SK-N-SH (cell line): ENCODE measurements around the gene IL17B. TPM values are rescaled to one million over a fixed set of nuclear protein-coding genes. Genes with fewer than 3 reads are reported as not detected.

ENCODE experiments used
- CTCF ChIA-PET: fragments of 300-600, 350-600 bp; formaldehyde crosslinking; extraction: SDS; loops from one replicate; lab custom pipeline; 2021; lab: Yijun Ruan, JAX
- POLR2A ChIA-PET: fragments of 350-600 bp; sonication (Branson Sonifier 250); formaldehyde crosslinking; extraction: SDS; loops from one replicate; lab custom pipeline; 2020; ENCODE audit warnings: antibody characterized with exemption, inconsistent platforms; lab: Yijun Ruan, JAX
- DNase-seq: peaks from one replicate; pipeline ENCODE4 v3.0.0; 2012
- H2AFZ ChIP-seq: fragments of 200-600 bp; sonication (generic); 2 replicates; pipeline ENCODE4 v1.8.1; 2016; ENCODE audit warnings: antibody characterized with exemption, mild to moderate bottlenecking, low read depth
- H3F3A ChIP-seq: fragments of 200-600 bp; sonication (generic); replicated peaks from 2 replicates; pipeline ENCODE3; 2016; ENCODE audit warnings: antibody characterized with exemption, mild to moderate bottlenecking; ENCODE audit not compliant: insufficient read depth
- H3K27ac ChIP-seq, 2 experiments: fragments of 200-500 bp in 1 of 2; fragments of 200-600 bp in 1 of 2; sonication (Bioruptor generic) in 1 of 2; sonication (generic), shearing (Covaris generic) in 1 of 2; 2 replicates each; pipeline versions ENCODE4 v1.5.1 to v1.6.1; 2014 to 2016; ENCODE audit warnings: low read depth in 2 of 2, inconsistent platforms in 1 of 2, low read length in 1 of 2, mild to moderate bottlenecking in 1 of 2, mixed read lengths in 1 of 2
- H3K27me3 ChIP-seq: fragments of 200-600 bp; sonication (generic), shearing (Covaris generic); 2 replicates; pipeline ENCODE4 v1.6.1; 2016; ENCODE audit warnings: mixed run types; ENCODE audit not compliant: insufficient read depth
- H3K36me3 ChIP-seq, 2 experiments: fragments of 200-500 bp in 1 of 2; fragments of 200-600 bp in 1 of 2; sonication (Bioruptor generic) in 1 of 2; sonication (generic) in 1 of 2; replicated peaks in 1 of 2; 2 replicates each; pipeline versions ENCODE3 to v1.5.1; 2014 to 2016; ENCODE audit warnings: low read length in 1 of 2, mild to moderate bottlenecking in 1 of 2; ENCODE audit not compliant: insufficient read depth in 2 of 2, control insufficient read depth in 1 of 2
- H3K4me1 ChIP-seq, 2 experiments: fragments of 200-500 bp in 1 of 2; fragments of 200-600 bp in 1 of 2; sonication (Bioruptor generic) in 1 of 2; sonication (generic), shearing (Covaris generic) in 1 of 2; 2 replicates each; pipeline versions ENCODE4 v1.5.1 to v1.6.1; 2014 to 2016; ENCODE audit warnings: low read depth in 1 of 2, low read length in 1 of 2, mixed run types in 1 of 2; ENCODE audit not compliant: insufficient read depth in 2 of 2, control insufficient read depth in 1 of 2
- H3K4me2 ChIP-seq: fragments of 200-600 bp; sonication (generic), shearing (Covaris generic); 2 replicates; pipeline ENCODE4 v1.6.1; 2017; ENCODE audit warnings: mixed run types
- H3K4me3 ChIP-seq, 2 experiments: fragments of 200-500 bp in 1 of 2; fragments of 200-600 bp in 1 of 2; sonication (Bioruptor generic) in 1 of 2; sonication (generic), shearing (Covaris generic) in 1 of 2; 2 replicates each; pipeline versions ENCODE4 v1.5.1 to v1.8.1; 2014 to 2016; ENCODE audit warnings: low read depth in 2 of 2, inconsistent platforms in 1 of 2, low read length in 1 of 2, mild to moderate bottlenecking in 1 of 2, mixed read lengths in 1 of 2, moderate library complexity in 1 of 2
- H3K79me2 ChIP-seq: fragments of 200-600 bp; sonication (generic); 2 replicates; pipeline ENCODE4 v1.8.1; 2017; ENCODE audit warnings: mild to moderate bottlenecking; ENCODE audit not compliant: insufficient read depth
- H3K9ac ChIP-seq: fragments of 200-600 bp; sonication (generic); 2 replicates; pipeline ENCODE4 v1.6.1; 2017; ENCODE audit warnings: mixed run types
- H3K9me2 ChIP-seq: fragments of 200-600 bp; sonication (generic); 2 replicates; pipeline ENCODE4 v1.6.1; 2017; ENCODE audit warnings: mixed run types
- H3K9me3 ChIP-seq: fragments of 200-600 bp; sonication (generic); 2 replicates; pipeline ENCODE4 v1.6.1; 2017; ENCODE audit warnings: mixed run types, mild to moderate bottlenecking, moderate library complexity
- H4K20me1 ChIP-seq: fragments of 200-600 bp; sonication (generic); 2 replicates; pipeline ENCODE4 v1.6.1; 2017; ENCODE audit warnings: mild to moderate bottlenecking, mixed run types; ENCODE audit not compliant: insufficient read depth
- ELF1 ChIP-seq: IDR thresholded peaks from 2 replicates; pipeline ENCODE4 v1.4.0; 2012
- EP300 ChIP-seq, 2 experiments: IDR thresholded peaks; 2 replicates each; pipeline versions ENCODE4 v1.4.0 to v1.6.1; 2012; ENCODE audit warnings: borderline replicate concordance in 1 of 2, low read depth in 1 of 2, low read length in 1 of 2
- FOXJ3 ChIP-seq: sonication (generic); formaldehyde crosslinking; IDR thresholded peaks from 2 replicates; pipeline ENCODE4 v1.5.1; 2020; ENCODE audit warnings: mild to moderate bottlenecking, missing genetic modification reagents
- GABPA ChIP-seq: IDR thresholded peaks from 2 replicates; pipeline ENCODE4 v1.4.0; 2012; ENCODE audit warnings: low read depth, mild to moderate bottlenecking
- GATA2 ChIP-seq: sonication (generic); formaldehyde crosslinking; IDR thresholded peaks from 2 replicates; pipeline ENCODE4 v1.5.0; 2020; ENCODE audit warnings: mild to moderate bottlenecking, missing genetic modification reagents
- MEF2A ChIP-seq: IDR thresholded peaks from 2 replicates; pipeline ENCODE4 v1.4.0; 2012; ENCODE audit warnings: low read depth, borderline replicate concordance
- NFIC ChIP-seq: IDR thresholded peaks from 2 replicates; pipeline ENCODE4 v1.4.0; 2012; ENCODE audit warnings: borderline replicate concordance
- NRF1 ChIP-seq: IDR thresholded peaks from 2 replicates; pipeline ENCODE4 v1.6.1; 2012; ENCODE audit warnings: low read depth, mild to moderate bottlenecking, low read length
- RAD21 ChIP-seq: IDR thresholded peaks from 2 replicates; pipeline ENCODE4 v1.6.1; 2012; ENCODE audit warnings: mild to moderate bottlenecking, low read length
- RCOR1 ChIP-seq: fragments of 150-350 bp; IDR thresholded peaks from 2 replicates; pipeline ENCODE4 v1.6.1; 2017; ENCODE audit warnings: antibody characterized with exemption, low read length
- RFX5 ChIP-seq: IDR thresholded peaks from 2 replicates; pipeline ENCODE4 v1.6.1; 2012; ENCODE audit warnings: mild to moderate bottlenecking, improper control_type of control experiment, low read length
- SMC3 ChIP-seq: IDR thresholded peaks from 2 replicates; pipeline ENCODE4 v1.6.1; 2012; ENCODE audit warnings: low read depth, low read length, improper control_type of control experiment
- TAF1 ChIP-seq: IDR thresholded peaks from 2 replicates; pipeline ENCODE4 v1.6.1; 2012; ENCODE audit warnings: low read depth, mild to moderate bottlenecking, low read length, moderate library complexity, borderline replicate concordance
- TCF12 ChIP-seq: IDR thresholded peaks from 2 replicates; pipeline ENCODE4 v1.4.0; 2012
- WGBS: methylation state at CpG from one replicate; pipeline ENCODE4 v1.1.6; 2017; ENCODE audit warnings: low lambda C conversion rate; 5-methylcytosine and 5-hydroxymethylcytosine counted together
- polyA plus RNA-seq, 3 experiments: library from polyadenylated mRNA; depleted of rRNA; stranded (reverse); fragments of >200 nt; gene quantifications; 2 replicates each; pipeline ENCODE4 v1.2.3, GENCODE V29; 2012
- TF ChIP-seq, protein P1 (sequence below): IDR thresholded peaks from 2 replicates; pipeline ENCODE4 v1.4.0; 2012; ENCODE audit warnings: low read depth, borderline replicate concordance
- TF ChIP-seq, protein P2 (sequence below): fragments of 150-350 bp; IDR thresholded peaks from 2 replicates; pipeline ENCODE4 v1.6.1; 2016; ENCODE audit warnings: mild to moderate bottlenecking, low read depth, low read length
- TF ChIP-seq, protein P3 (sequence below): IDR thresholded peaks from 2 replicates; pipeline ENCODE4 v1.6.1; 2012; ENCODE audit warnings: mild to moderate bottlenecking, low read depth, low read length, moderate library complexity

IL17B gene
- polyA plus RNA-seq, 1 of the 3 experiments (the other 2 are of a cell fraction), result 0.16 TPM

DNA sequence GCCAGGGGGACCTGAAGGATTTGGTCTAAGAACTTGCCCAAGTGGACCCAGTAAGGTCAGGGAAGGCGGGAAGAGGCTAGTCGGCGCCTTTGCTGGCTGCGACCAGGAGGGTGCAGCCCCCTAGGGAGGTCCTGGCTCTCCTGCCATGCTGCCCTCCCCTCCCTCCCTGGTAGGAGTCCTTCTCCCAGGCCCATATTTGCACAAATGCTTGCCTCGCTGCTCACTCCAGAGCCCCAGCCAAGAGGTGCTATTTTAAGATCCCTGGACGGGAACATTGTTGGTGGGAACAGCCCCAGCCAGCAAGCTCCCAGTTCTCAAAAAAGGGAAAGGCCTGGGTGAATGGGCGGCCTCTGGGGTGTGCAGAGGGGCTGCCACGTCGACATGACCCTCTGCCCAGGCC lies 4.3 kb upstream of the IL17B start:
- Histone ChIP-seq H4K20me1 (no peaks in the 10 kb centered on the region), H3K4me2 (no peak overlapping the region), H2AFZ (no peak overlapping the region), H3K27ac (peak overlapping the region in 1 of 2 experiments; percentile 11; a peak in 1 of 4 replicates), H3K9me3 (no peaks in the 10 kb centered on the region), H3K36me3 (no peaks in the 10 kb centered on the region), H3F3A (no peaks in the 10 kb centered on the region), H3K27me3 (no peaks in the 10 kb centered on the region), H3K79me2 (no peaks in the 10 kb centered on the region), H3K9ac (no peak overlapping the region), H3K4me3 (no peak overlapping the region), H3K4me1 (peaks cover 0 to 51% of the 10 kb centered on the region in 2 experiments; a peak in 1 of 4 replicates), H3K9me2 (no peaks in the 10 kb centered on the region)
- TF ChIP-seq TAF1, result no peak
- no peak for TF ChIP-seq NFIC
- TF ChIP-seq SMC3, result no peak
- no peak for TF ChIP-seq RCOR1
- no peak for TF ChIP-seq FOXJ3 (CRISPR knock-in tag)
- TF ChIP-seq GABPA, result no peak
- no peak for TF ChIP-seq NRF1
- TF ChIP-seq GATA2 (CRISPR knock-in tag), result no peak
- no peak for TF ChIP-seq MEF2A
- TF ChIP-seq, protein P1, sequence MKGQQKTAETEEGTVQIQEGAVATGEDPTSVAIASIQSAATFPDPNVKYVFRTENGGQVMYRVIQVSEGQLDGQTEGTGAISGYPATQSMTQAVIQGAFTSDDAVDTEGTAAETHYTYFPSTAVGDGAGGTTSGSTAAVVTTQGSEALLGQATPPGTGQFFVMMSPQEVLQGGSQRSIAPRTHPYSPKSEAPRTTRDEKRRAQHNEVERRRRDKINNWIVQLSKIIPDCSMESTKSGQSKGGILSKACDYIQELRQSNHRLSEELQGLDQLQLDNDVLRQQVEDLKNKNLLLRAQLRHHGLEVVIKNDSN, result no peak
- TF ChIP-seq RAD21, result no peak
- no peak for TF ChIP-seq ELF1
- no peak for TF ChIP-seq EP300 (IDR thresholded peaks at IDR 0.05; ENCODE audit: borderline replicate concordance in 1 of 2, low read depth in 1 of 2, low read length in 1 of 2)
- TF ChIP-seq, protein P2, sequence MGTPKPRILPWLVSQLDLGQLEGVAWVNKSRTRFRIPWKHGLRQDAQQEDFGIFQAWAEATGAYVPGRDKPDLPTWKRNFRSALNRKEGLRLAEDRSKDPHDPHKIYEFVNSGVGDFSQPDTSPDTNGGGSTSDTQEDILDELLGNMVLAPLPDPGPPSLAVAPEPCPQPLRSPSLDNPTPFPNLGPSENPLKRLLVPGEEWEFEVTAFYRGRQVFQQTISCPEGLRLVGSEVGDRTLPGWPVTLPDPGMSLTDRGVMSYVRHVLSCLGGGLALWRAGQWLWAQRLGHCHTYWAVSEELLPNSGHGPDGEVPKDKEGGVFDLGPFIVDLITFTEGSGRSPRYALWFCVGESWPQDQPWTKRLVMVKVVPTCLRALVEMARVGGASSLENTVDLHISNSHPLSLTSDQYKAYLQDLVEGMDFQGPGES, result no peak
- TF ChIP-seq TCF12, result no peak
- TF ChIP-seq, protein P3, sequence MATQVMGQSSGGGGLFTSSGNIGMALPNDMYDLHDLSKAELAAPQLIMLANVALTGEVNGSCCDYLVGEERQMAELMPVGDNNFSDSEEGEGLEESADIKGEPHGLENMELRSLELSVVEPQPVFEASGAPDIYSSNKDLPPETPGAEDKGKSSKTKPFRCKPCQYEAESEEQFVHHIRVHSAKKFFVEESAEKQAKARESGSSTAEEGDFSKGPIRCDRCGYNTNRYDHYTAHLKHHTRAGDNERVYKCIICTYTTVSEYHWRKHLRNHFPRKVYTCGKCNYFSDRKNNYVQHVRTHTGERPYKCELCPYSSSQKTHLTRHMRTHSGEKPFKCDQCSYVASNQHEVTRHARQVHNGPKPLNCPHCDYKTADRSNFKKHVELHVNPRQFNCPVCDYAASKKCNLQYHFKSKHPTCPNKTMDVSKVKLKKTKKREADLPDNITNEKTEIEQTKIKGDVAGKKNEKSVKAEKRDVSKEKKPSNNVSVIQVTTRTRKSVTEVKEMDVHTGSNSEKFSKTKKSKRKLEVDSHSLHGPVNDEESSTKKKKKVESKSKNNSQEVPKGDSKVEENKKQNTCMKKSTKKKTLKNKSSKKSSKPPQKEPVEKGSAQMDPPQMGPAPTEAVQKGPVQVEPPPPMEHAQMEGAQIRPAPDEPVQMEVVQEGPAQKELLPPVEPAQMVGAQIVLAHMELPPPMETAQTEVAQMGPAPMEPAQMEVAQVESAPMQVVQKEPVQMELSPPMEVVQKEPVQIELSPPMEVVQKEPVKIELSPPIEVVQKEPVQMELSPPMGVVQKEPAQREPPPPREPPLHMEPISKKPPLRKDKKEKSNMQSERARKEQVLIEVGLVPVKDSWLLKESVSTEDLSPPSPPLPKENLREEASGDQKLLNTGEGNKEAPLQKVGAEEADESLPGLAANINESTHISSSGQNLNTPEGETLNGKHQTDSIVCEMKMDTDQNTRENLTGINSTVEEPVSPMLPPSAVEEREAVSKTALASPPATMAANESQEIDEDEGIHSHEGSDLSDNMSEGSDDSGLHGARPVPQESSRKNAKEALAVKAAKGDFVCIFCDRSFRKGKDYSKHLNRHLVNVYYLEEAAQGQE, result no peak
- no peak for TF ChIP-seq RFX5
- CTCF ChIA-PET, result interaction anchor here (1.3 to 41.4 kb wide), 4 partner anchors 14 to 179 kb away, joined by 4 to 1751 read pairs (median 94); no protein-coding TSS in a partner anchor
- no peak for DNase-seq
- WGBS, result 97% methylated on average over 6 of the region's 9 CpGs
- POLR2A ChIA-PET, result interaction anchor here (2.9 to 4.3 kb wide), 2 partner anchors 40 to 50 kb away, joined by 16 to 40 read pairs; no protein-coding TSS in a partner anchor
